K562 (cell line): ENCODE results near the gene RAPSN. TPM values are rescaled to one million over a fixed set of nuclear protein-coding genes. Genes with fewer than 3 reads are reported as not detected.

Experiments
- BACH1 ChIP-seq: fragments of 200-800 bp; sonication (Bioruptor generic); IDR thresholded peaks from 2 replicates; pipeline ENCODE4 v1.6.1; 2016; ENCODE audit warnings: missing genetic modification characterization, missing compliant biosample characterization
- BMI1 ChIP-seq: fragments of 150-350 bp; IDR thresholded peaks from 2 replicates; pipeline ENCODE4 v1.6.1; 2014; ENCODE audit warnings: low read length
- CHD1 ChIP-seq: fragments of 200-600 bp; sonication (generic); IDR thresholded peaks from one replicate; pipeline ENCODE4 v1.6.1; 2012; ENCODE audit warnings: mild to moderate bottlenecking, moderate library complexity, low read length, inconsistent platforms
- COPS2 ChIP-seq: fragments of 450-650 bp; conservative IDR thresholded peaks from 2 replicates; pipeline ENCODE4 v1.6.1; 2016; ENCODE audit warnings: mild to moderate bottlenecking, moderate library complexity
- DDX20 ChIP-seq: fragments of 450-650 bp; IDR thresholded peaks from 2 replicates; pipeline ENCODE4 v1.6.1; 2016; ENCODE audit warnings: missing genetic modification characterization, low read depth, mild to moderate bottlenecking, missing compliant biosample characterization, moderate library complexity
- HDAC8 ChIP-seq: fragments of 450-650 bp; IDR thresholded peaks from 2 replicates; pipeline ENCODE4 v1.6.1; 2016; ENCODE audit warnings: mild to moderate bottlenecking, missing genetic modification characterization, moderate library complexity, missing compliant biosample characterization
- HLTF ChIP-seq: fragments of 450-650 bp; IDR thresholded peaks from 2 replicates; pipeline ENCODE4 v1.6.1; 2016
- KLF1 ChIP-seq: fragments of 450-650 bp; IDR thresholded peaks from 2 replicates; pipeline ENCODE4 v1.6.1; 2016; ENCODE audit warnings: missing genetic modification characterization, missing compliant biosample characterization
- MAFK ChIP-seq: IDR thresholded peaks from 2 replicates; pipeline ENCODE4 v1.6.1; 2011; ENCODE audit warnings: low read length, improper control_type of control experiment
- NCOA4 ChIP-seq: fragments of 450-650 bp; IDR thresholded peaks from 2 replicates; pipeline ENCODE4 v1.6.1; 2018; ENCODE audit warnings: mild to moderate bottlenecking; ENCODE audit not compliant: partially characterized antibody
- NR1H2 ChIP-seq: sonication (generic); formaldehyde crosslinking; IDR thresholded peaks from 2 replicates; pipeline ENCODE4 v1.4.0; 2020; ENCODE audit warnings: mild to moderate bottlenecking, missing genetic modification reagents
- PCBP2 ChIP-seq: fragments of 200-400 bp; formaldehyde crosslinking; IDR thresholded peaks from 2 replicates; pipeline ENCODE4 v1.6.1; 2018; ENCODE audit warnings: low read length, low read depth, mild to moderate bottlenecking, moderate library complexity; ENCODE audit not compliant: poor library complexity, severe bottlenecking
- POLR2G ChIP-seq: fragments of 200-400 bp; formaldehyde crosslinking; IDR thresholded peaks from 2 replicates; pipeline ENCODE4 v1.6.1; 2017; ENCODE audit warnings: low read depth, mild to moderate bottlenecking, antibody characterized with exemption, low read length, moderate library complexity
- RB1 ChIP-seq: fragments of 450-650 bp; IDR thresholded peaks from 2 replicates; pipeline ENCODE4 v1.6.1; 2017; ENCODE audit warnings: low read depth, mild to moderate bottlenecking
- RBBP5 ChIP-seq: fragments of 200-600 bp; sonication (generic); IDR thresholded peaks from 2 replicates; pipeline ENCODE4 v1.6.1; 2012; ENCODE audit warnings: borderline replicate concordance, mild to moderate bottlenecking, low read length, control low read depth, inconsistent platforms; ENCODE audit not compliant: insufficient read depth, poor library complexity, severe bottlenecking
- RBM17 ChIP-seq: fragments of 200-400 bp; formaldehyde crosslinking; IDR thresholded peaks from 2 replicates; pipeline ENCODE4 v1.6.1; 2017; ENCODE audit warnings: low read depth, mild to moderate bottlenecking, low read length, borderline replicate concordance
- SNRNP70 ChIP-seq: fragments of 200-400 bp; formaldehyde crosslinking; optimal IDR thresholded peaks from 2 replicates; pipeline ENCODE3; 2017; ENCODE audit warnings: low read depth, low read length
- ZNF212 ChIP-seq: fragments of 450-650 bp; formaldehyde crosslinking; IDR thresholded peaks from 2 replicates; pipeline ENCODE4 v1.4.0; 2020; ENCODE audit warnings: mild to moderate bottlenecking
- ZNF431 ChIP-seq: sonication (generic); formaldehyde crosslinking; IDR thresholded peaks from 2 replicates; pipeline ENCODE4 v1.8.0; 2022; ENCODE audit warnings: mild to moderate bottlenecking, missing genetic modification reagents
- polyA plus RNA-seq, 8 experiments: library from polyadenylated mRNA; depleted of rRNA in 4 of 8; stranded (reverse) in 5 of 8; unstranded in 3 of 8; fragments of >200 nt; fragmentation: Nextera tagmentation in 2 of 8; fragmentation: Illumina TruSeq in 1 of 8; extraction: Ambion mirVana in 2 of 8; extraction: Trizol in 1 of 8; gene quantifications; 2 replicates each; pipeline versions ENCODE4 v1.2.1 to v1.2.3, GENCODE V29; 2011 to 2014; ENCODE audit warnings: inconsistent platforms in 1 of 8, missing spikeins in 1 of 8
- total RNA-seq, 7 experiments: library from RNA; depleted of rRNA in 6 of 7; stranded (reverse); fragments of >200 nt in 6 of 7; fragmentation: Illumina TruSeq in 2 of 7; extraction: Trizol in 2 of 7; gene quantifications; 2 replicates each; pipeline versions ENCODE4 v1.2.1 to v1.2.3, GENCODE V29; 2011 to 2021; ENCODE audit warnings: low replicate concordance in 1 of 7
- TF ChIP-seq, protein P1 (sequence below): IDR thresholded peaks from 2 replicates; pipeline ENCODE4 v1.6.1; 2011; ENCODE audit not compliant: insufficient read length; ENCODE audit errors: extremely low read depth
- TF ChIP-seq, protein P2 (sequence below), 3 experiments: fragments of 200-800 bp in 1 of 3; sonication (Bioruptor generic) in 1 of 3; sonication (generic) in 1 of 3; formaldehyde crosslinking in 1 of 3; IDR thresholded peaks; 2 replicates each; pipeline versions ENCODE4 v1.6.1 to v1.8.0; 2016 to 2022; ENCODE audit warnings: mild to moderate bottlenecking in 2 of 3, missing compliant biosample characterization in 2 of 3, missing genetic modification characterization in 2 of 3, missing genetic modification reagents in 1 of 3
- TF ChIP-seq, protein P3 (sequence below): sonication (generic); formaldehyde crosslinking; IDR thresholded peaks from 2 replicates; pipeline ENCODE4 v1.8.0; 2022; ENCODE audit warnings: mild to moderate bottlenecking, missing genetic modification reagents

RAPSN gene
- total and polyA plus RNA-seq, 9 of the 15 experiments (the other 6 are each of a cell fraction or from before 2014, with no cell fraction given), result 0.06 to 0.11 TPM; not detected in 7

DNA sequence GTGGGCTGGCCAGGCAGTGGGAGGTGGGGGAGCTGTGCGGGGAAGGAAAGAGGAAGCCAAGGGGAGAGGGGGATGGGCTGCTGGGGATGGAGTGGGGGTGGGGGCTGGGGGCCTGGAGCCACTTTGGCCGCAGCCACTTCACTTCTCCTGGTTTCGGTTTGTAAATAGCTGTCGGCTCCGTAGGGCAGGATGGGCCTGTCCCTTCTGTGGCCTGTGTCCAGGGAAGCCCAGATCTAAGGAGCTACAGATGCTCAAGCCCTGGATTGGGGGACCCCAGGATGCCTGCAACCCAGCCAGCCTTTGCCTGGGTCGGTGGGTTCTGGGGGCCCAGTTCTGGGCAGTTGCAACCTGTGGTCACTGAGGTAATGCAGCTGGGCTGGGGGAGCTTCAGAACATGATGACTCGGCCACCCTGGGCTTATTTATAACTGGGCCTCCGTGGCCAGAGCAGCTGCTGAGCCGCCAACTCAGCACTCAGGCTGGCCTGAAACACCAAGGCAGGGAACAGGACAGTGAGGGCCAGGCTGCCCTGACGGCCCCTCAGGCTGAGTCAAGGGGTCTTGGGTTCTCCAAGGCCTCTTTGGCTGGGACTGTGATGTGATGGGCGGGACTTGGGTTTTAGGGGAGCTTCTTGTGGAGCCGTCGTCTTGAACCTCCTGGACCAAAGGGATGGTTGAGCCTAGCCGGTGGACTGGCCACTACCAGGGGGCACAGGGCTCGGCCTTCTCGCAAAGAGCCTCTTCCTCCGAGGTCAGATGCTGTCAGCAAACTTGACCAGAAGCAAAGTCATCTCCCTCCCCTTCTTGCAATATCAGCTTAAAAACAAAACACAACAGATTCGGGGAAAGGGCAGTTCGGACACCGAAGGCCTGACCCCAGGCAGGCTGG, 55.5 kb downstream of the RAPSN start (continued):
- TF ChIP-seq SNRNP70 (no peak), ZNF431 (CRISPR knock-in tag) (no peak), RBBP5 (peak; percentile 35), RBM17 (no peak), NCOA4 (no peak), HLTF (no peak), ZNF212 (CRISPR knock-in tag) (no peak), CHD1 (no peak), RB1 (no peak), NR1H2 (no peak), HDAC8 (tag) (no peak), PCBP2 (no peak), POLR2G (peak; percentile 50), MAFK (0 out of 2 replicates have a peak, but pooled peaks have one; percentile 18), COPS2 (no peak), BACH1 (tag) (0 out of 2 replicates have a peak, but pooled peaks have one; percentile 31), BMI1 (no peak), KLF1 (tag) (no peak), DDX20 (tag) (no peak)
- TF ChIP-seq, protein P1, sequence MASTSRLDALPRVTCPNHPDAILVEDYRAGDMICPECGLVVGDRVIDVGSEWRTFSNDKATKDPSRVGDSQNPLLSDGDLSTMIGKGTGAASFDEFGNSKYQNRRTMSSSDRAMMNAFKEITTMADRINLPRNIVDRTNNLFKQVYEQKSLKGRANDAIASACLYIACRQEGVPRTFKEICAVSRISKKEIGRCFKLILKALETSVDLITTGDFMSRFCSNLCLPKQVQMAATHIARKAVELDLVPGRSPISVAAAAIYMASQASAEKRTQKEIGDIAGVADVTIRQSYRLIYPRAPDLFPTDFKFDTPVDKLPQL, result no peak
- TF ChIP-seq, protein P2, sequence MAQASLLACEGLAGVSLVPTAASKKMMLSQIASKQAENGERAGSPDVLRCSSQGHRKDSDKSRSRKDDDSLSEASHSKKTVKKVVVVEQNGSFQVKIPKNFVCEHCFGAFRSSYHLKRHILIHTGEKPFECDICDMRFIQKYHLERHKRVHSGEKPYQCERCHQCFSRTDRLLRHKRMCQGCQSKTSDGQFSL (CRISPR knock-in tag; IDR thresholded peaks at IDR 0.05), result peak; percentile 52; the same call in 1 of the 2 replicates
- TF ChIP-seq, protein P2 (tag; IDR thresholded peaks at IDR 0.05), result no peak
- TF ChIP-seq, protein P3, sequence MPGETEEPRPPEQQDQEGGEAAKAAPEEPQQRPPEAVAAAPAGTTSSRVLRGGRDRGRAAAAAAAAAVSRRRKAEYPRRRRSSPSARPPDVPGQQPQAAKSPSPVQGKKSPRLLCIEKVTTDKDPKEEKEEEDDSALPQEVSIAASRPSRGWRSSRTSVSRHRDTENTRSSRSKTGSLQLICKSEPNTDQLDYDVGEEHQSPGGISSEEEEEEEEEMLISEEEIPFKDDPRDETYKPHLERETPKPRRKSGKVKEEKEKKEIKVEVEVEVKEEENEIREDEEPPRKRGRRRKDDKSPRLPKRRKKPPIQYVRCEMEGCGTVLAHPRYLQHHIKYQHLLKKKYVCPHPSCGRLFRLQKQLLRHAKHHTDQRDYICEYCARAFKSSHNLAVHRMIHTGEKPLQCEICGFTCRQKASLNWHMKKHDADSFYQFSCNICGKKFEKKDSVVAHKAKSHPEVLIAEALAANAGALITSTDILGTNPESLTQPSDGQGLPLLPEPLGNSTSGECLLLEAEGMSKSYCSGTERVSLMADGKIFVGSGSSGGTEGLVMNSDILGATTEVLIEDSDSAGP (CRISPR knock-in tag), result 0 out of 2 replicates have a peak, but pooled peaks have one; percentile 8
